ENCODE measurements around the gene DNAH14.
A peak's percentile ranks its signal among the peaks of the same experiment; 100 is the strongest.

DNAH14 gene

DNA sequence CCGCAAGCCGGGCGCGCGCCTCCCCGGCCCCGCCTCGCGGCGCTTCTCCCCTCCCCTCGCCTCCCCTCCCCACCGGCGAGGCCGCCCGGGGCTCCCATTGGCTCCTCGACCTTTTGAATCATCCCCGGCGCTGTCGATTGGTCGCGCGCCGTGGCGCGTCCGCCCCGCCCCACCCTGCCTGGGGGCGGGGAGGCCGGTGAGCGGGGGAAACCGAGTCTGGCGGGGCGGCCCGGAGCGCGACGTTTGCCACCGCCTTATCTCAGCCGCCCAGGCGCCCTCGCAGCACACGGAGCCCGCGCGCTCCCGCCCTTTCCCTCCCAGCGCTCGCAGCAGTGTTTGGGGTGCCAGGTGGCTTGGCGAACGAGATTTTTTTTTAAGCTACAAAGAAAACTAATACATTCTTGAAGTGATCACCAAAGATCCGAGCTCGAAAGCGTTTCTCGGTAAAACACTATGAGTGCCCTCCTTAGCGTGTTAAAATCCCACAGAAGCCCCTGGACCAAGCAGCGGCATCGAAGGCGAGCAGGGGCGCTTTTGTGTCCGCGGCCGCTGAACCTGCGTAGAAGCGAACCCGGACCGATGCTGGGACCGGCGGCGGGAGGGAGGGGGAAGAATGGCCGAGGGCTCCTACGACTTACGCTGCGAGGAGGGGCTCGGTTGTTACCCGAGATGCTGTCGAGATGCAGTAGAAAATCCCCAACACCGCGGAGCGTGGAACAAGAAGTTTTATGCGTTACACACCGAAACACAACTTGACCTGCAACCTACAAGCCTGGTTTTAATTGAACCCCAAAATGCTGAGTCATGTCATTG, 498.8 kb downstream of the DNAH14 start:
- DNase-seq (ENCODE audit: low read depth in 2 of 2) = peak; percentile 83 to 88

DNA sequence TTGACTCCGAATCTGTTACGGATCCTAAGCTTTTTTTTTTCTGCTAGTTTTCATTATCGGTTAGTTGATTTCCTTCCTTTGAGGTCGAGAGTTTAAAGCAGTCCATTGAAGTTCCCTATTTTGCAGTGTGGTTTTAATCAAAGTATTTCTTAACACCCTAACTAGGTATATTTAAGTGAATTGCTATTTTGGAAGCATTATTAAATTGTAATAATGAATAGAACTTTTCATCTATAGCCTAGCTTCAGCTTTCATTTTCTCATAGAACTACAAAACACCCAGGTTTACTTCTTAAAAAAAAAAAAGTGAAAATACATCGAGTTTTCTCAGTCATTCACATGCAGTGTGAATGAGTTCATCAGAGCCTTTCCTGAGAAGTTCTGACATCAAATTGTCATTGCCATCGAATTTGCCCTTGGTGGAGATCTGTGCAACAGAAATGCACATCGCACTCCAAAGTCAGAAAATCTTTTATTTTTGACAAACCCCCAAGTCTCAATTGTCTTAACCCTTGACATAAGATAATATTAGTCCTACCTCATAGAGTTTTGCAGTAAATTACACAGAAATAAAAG, 499.5 kb downstream of the DNAH14 start:
- DNase-seq (ENCODE audit: low read depth in 2 of 2) = no peak

DNA sequence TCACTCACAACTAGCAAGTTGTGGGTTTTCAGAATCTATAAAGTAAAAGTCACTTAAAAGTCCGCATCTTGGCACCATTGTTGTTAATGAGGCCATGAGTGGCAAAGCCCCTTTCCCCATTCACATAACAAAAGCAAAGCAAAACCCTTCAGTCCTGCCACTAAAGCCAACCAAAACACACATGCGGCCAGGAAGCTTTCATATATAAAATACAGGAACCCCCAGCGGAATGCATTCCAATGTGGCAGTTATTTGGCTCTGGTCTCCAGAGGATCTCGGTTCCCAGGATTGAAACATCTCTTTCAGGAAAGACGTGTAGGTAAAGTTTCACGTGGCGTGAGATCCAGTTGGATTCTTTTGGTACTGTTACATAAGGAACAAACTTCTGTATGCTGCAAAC, 500.8 kb downstream of the DNAH14 start:
- no peak for DNase-seq (ENCODE audit: low read depth in 2 of 2)

DNA sequence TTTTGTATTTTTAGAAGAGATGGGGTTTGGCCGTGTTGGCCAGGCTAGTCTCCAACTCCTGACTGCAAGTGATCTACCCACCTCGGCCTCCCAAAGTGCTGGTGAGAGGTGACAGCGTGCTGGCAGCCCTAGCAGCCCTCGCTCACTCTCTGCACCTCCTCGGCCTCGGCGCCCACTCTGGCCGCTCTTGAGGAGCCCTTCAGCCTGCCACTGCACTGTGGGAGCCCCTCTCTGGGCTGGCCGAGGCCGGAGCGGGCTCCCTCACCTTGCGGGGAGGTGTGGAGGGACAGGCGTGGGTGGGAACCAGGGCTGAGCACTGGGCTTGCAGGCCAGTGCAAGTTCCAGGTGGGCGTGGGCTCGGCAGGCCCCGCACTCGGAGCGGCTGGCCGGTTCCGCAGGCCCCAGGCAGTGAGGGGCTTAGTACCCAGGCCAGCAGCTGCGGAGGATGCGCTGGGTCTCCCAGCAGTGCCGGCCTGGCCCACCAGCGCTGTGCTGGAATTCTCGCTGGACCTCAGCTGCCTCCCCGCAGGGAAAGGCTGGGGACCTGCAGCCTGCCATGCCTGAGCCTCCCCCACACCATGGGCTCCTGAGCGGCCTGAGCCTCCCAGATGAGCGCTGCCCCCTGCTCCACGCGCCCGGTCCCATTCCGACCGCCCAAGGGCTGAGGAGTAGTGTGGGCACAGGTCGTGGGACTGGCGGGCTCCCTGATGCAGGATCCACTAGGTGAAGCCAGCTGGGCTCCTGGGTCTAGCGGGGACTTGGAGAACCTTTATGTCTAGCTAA, 501.8 kb downstream of the DNAH14 start:
- no peak for DNase-seq (ENCODE audit: low read depth in 2 of 2)

DNA sequence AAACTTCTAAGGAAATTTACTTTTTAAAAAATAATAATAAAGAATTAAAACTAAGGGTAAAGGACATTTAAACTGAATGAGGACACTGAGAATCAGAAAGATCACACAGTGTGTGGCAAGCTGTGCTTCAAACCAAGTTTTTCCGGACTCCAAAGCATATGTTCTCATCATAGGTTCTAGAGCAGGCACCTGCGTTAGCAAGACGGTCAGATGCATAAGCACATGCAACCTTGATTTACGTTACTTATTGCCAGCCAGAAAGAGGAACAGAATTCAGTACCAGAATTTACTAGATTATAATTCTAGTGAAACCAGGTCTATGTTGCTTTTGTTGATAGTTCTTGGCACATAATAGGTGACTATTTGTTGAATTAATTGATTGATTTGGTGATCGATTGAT, 504.6 kb downstream of the DNAH14 start:
- no peak for DNase-seq (ENCODE audit: low read depth in 2 of 2)

DNA sequence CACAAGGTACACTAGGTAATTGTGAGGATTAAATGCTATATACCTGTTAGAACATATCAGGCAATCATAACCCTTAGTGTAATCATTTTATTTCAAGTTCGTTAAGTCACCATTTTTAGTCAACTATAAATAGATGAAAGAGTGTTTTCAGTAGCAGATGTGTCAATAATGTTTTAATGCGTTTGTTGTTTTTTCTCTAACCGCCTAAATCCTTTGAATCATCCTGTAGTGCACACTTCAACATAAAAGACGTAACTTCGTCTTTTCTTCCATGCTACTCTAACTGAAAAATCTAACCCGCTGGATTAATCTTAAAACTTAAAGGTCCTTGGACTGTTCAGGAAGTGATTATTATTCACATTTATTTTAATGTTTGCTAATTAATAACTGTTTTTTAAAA, 505.6 kb downstream of the DNAH14 start:
- no peak for DNase-seq (ENCODE audit: low read depth in 2 of 2)

DNA sequence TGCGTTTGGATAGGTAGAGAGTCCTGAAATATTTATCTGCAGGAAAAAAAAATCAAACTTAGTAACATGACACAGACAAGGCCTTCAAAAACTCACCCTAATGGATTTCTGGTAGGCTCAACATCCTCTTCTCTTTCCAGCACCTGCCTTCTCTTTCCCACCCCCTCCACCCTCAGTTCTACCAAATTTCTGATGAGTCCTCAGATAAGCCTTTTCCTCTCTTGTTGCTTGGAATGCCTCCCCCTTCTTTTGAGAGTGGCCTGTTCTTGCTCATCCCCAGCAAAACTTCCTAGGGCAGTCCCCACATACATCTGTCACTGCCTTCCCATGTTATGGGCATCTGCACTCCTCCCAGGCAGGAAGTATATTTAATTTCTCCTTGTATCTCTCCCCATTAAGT, 506.0 kb downstream of the DNAH14 start:
- no peak for DNase-seq (ENCODE audit: low read depth in 2 of 2)

DNA sequence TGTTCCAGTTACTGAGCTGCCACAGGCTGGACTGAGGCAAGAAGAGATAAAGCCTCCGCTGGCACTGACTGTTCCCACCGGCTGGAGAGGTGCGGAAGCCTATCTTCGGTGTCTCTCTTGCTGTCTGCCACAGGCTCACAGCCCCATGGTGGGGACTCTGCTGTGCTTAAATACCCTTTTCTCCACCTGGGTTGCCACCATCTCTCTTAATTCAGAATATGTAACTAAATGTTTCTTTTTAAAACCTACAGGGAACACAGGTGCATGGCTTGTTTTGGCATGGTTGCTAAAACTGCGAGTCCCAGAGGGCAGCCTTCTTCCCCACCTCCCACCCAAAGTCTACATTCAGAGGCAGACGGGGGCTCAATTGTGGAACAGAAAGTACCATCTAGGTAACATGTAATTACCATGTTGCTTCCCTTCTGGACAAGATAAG, 506.5 kb downstream of the DNAH14 start:
- no peak for DNase-seq (ENCODE audit: low read depth in 2 of 2)

DNA sequence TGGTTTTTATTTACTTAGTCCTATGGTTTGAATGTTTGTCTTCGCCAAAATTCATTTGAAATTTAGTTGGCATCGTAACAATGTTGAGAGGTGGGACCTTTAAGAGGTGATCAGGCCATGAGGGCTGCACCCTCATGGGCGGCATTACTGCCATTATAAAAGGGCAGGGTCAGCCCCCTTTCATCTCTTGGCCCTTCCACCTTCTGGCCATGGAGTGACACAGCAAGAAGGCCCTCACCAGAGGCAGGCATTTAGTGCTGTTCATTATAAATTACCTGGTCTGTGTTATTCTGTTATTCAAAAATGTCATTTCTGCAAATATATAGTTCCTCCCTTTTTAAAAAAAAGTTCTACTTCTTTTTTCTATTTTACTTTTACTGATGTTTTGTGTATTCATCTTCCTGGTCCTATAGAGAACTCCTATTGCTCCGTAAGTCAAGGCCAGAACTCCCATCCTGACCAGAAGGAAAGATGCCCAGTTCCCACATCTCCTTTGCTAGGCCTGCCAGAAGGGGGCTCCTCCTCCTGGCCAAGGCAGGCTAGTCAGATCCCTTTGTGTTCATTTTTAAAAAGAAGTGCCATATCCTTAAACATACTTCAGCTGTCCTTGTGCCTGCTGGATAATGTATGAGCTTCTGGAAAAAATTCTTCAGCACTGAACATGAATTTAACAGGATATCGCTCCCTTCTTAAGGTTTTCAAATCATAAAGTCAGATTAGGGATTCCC, 508.4 kb downstream of the DNAH14 start:
- DNase-seq (ENCODE audit: low read depth in 2 of 2) = no peak

DNA sequence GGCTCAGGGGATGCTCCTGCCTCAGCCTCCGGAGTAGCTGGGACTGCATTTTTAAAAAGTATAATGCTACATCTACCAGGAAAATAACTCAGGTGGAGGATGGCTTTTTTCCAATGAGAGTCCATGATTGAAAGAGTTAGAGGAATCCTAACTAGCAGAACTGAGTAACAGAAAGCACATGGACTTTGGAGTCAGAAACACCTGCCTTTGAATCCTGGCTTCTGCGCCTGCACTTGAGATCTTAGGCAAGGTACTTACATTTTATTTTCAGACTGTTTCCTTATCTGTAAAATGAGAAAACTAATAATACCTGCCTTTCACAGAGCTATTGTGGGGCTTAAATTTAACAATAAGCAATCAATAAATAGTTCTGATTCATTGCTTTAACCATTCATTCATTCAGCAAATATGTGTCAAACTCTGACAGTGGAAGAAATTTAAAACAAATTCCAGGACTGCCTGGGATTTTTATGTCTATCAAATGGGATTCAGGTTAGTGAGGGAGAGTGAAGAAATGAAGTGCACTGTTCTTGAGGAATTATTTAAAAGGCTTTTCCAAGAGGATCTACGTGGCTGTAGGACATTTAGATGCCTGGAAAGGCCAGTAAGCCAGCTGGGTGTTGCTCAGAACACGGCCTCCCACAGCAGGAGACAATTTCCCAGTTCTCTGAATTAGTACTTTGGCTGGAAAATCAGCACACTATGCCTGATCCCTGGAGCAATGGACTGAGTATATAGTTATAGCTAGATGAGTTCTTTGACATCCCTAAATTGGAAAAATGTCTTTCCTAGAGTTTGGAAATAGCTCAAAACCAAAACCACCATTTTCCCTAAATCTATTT, 511.1 kb downstream of the DNAH14 start:
- DNase-seq (ENCODE audit: low read depth in 2 of 2) = no peak

DNA sequence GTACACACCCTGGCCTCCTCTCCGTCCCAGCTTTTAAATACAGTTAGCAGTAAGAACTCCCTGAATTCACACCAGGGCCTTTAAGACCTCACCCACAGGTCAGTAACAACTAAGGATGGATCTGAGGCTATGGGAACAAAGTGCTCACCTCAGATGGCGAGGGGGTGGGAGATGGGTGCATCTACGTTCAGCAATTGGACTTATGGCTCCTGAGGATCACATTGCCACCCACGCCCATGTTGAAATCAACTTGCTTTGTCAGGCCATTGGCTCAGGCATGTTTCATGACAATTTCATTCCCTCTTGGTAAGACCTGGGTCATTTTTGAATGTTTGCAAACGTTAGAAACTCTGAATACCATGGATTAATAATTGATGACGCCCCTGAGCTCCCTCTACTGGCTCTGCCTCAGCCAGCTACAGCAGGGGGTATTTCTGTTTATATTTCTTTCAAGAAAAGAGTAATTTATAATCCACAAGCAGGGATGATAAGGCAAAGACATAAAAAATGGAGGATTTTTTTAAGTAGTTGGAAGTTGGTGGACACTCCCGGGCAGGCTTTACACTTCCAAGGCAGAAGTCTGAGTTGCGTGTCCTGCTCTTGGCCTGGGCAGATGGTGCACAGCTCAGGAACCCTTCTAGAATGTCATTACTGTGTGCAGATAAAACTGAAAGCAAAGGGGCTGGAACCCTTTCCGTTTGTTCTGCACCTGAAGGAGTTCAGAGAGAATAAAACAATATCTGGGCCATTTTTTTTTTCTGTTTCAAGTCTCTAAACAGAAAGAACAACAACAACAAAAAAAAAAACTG, 512.0 kb downstream of the DNAH14 start:
- DNase-seq (ENCODE audit: low read depth in 2 of 2) = no peak

DNA sequence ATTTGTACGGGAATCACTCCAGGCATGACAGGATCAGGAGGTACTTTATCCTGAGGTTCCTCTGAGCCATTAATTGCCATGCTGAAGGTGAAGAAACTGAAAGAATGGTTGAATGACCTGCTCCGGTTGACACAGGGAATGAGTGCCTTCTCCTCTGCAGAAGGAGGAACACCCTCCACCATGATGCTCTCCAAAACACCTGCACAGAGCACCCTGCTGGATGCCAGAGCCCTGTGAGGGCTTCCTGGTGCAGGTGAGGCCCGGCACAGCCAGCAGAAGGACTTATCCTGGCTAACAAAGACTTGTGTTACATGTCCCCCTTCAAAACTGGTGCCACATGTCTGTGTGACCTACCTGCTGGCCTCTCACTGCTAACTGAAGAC, 512.6 kb downstream of the DNAH14 start:
- no peak for DNase-seq (ENCODE audit: low read depth in 2 of 2)

DNA sequence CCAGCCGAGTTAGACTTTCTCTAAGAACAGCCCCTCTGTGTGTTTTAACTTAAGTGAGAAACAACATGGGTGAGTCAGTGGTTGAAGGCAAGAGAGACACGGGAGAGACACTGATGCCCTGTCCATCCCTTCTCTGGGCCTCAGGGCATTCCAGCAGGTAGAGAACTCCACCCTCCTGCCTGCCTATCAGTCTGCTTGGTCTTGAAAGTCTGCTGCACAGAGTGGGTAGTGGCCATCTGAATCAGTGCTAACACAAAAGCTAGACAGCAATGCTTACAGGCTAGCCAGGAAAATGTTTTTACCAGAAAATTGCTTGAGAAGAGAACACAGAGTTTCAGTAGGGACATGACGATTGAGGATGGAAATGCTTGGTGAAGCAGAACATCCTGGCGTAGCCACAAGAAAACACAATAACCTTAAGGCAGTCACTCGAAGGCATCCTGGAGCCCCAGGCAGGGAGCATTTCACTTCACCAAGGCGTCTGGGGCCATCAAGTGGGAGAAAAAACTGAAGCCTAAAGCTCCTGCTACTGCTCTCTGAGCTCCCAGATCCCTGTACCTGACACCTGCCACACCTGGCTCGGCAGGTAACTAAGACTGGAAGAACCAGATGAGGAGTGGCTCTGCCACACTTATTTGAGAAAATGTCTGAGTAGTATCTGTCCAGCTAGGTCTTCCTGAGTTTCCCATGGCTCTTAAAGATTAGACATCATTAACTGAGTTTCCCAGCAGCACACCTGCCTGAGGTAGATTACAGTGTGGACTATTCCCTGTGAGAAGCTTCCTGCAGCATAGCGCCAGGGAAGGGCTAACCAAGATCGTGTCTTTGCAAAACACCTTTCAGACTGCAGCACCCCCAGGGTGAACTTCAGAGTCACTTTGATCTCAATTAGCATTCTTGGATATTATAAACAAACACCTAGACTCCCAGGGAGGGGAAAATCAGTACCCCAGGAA, 516.4 kb downstream of the DNAH14 start:
- DNase-seq (ENCODE audit: low read depth in 2 of 2) = no peak

DNA sequence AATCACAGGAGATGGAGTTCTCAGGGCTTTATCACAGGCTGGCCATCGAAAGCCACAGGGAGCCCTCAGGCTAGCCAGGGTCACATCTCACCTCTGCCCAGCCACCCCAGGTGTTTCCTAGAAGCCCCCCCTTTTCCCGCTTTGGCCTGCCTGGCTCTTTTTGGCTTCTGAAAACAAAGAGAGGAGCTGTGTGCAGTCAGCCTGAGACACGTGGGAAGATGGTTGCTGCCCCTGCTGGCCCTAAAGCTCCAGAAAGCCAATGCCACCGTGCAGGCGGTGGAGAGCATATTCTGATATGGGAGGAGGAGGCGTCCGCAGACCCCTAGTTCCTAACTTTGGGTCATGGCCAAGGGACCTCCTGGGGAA, 517.1 kb downstream of the DNAH14 start:
- DNase-seq (ENCODE audit: low read depth in 2 of 2) = no peak

DNA sequence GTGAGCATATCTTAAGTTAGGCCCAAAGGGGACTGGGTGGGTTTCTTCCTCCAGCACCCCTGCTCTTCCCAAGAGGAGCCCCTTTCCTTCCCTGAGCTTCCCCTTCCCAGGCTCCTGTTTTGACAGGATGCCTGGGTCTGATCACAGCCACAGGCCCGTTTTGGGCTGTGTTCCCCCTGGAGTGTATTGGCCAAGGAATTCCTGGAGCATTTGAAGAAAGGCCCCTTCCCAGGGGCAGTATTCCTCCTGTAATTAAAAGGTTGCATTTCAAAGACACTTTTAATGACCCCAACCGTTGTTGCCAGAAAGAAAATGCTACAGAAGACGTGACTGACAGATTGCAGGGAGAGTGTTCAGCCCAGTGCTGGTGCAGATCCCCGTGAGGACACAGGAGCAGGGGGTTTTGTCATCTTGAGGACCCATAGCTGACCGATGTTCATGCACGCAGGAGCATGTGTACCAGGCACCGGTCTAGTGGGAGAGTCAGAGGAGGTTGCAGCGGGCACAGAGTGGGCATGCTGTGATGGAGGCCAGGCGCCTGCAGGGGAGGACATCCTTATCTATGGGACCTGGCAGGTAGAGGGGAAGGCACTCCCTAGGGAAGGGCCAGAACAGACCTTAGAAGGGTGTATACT, 517.6 kb downstream of the DNAH14 start:
- DNase-seq (ENCODE audit: low read depth in 2 of 2) = no peak

DNA sequence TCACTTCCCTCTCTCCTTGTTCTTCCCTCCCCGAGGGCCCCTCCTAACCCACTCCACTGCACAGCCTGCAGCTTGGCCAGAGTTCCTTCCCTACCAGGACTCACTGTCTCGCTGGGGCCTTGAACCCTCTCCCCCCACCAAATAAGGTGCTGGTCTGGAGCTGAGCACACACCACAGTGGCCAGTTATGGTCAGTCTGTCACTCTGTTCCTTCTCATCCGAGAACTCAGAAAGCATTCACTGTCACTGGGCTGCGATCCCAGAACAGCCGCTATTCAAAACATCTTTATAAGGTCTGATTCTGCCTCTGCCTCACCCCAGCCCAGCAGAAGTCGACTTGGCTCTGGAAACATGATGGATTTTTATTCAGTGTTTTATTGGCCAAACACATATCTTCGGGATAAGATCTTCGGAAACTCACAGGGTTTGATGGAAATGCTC, 518.2 kb downstream of the DNAH14 start:
- DNase-seq (ENCODE audit: low read depth in 2 of 2) = no peak

DNA sequence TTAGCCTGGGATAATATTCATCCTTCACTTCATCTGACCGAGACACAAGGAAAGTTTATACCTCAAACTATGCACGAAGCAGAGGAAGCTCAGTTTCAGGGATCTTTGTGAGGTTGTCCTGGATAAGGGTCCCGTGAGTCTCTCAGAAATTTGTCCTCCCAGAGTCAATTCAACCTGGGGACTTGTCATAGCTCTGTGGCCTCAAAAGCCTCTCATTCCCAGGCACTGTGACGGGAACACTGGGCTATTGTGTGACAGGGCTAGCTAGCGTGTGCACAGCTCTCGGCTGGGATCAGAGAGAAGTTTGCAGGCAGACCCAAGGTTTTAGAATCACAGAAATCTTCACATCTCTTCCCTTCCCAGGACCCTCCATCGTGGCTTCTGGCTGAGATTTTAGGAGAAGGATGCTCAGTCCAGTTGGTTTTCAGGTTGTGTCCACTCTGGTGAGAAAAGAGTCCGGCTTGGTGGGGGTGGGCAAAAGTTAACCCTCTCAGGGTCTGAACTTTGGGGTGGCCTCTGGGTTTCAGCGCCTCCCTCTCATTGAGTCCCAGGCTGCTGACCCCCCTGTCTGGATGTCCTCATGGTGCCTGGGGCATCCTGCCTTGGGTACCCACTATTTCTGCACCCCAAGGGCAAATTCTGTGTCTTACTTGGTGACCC, 518.8 kb downstream of the DNAH14 start:
- no peak for DNase-seq (ENCODE audit: low read depth in 2 of 2)
